Measurements from ENCODE around the gene MATCAP1.

MATCAP1 gene

GRCh38 chr16:67206838-67207248 lies 23.1 kb upstream of the MATCAP1 start:
- peaks cover 2% of the 10 kb centered on the region; the same call in 1 of the 2 replicates for H3K27me3 ChIP-seq (ENCODE audit: control insufficient read depth, low read length)
- TF ChIP-seq CTCF (IDR thresholded peaks at IDR 0.05; ENCODE audit: low read depth, low read length, poor library complexity, severe bottlenecking) (no peak), EZH2phosphoT487 (IDR thresholded peaks at IDR 0.05; ENCODE audit: borderline replicate concordance, low read length) (no peak)
- no peak overlapping the region for H3K4me3 ChIP-seq (ENCODE audit: low read length)
- no peaks in the 10 kb centered on the region for H4K20me1 ChIP-seq (ENCODE audit: control insufficient read depth, insufficient read depth, low read depth, low read length)
- H3K4me2 ChIP-seq (ENCODE audit: low read length) = no peak overlapping the region
- no peaks in the 10 kb centered on the region for H3K4me1 ChIP-seq (ENCODE audit: control insufficient read depth, low read length)
- no peaks in the 10 kb centered on the region; the same call in 1 of the 2 replicates for H3F3A ChIP-seq (ENCODE audit: control insufficient read depth, insufficient read depth)
- H3K79me2 ChIP-seq (ENCODE audit: control insufficient read depth, low read length) = no peaks in the 10 kb centered on the region
- no peaks in the 10 kb centered on the region for H3K9me2 ChIP-seq (replicated peaks; ENCODE audit: control insufficient read depth, low read length)
- H3K27ac ChIP-seq (ENCODE audit: low read depth, low read length) = no peak overlapping the region
- no peaks in the 10 kb centered on the region for H3K9me3 ChIP-seq (ENCODE audit: control insufficient read depth, insufficient read depth, low read length)
- peaks cover 24% of the 10 kb centered on the region for H3K36me3 ChIP-seq (ENCODE audit: control insufficient read depth, low read length)

DNA sequence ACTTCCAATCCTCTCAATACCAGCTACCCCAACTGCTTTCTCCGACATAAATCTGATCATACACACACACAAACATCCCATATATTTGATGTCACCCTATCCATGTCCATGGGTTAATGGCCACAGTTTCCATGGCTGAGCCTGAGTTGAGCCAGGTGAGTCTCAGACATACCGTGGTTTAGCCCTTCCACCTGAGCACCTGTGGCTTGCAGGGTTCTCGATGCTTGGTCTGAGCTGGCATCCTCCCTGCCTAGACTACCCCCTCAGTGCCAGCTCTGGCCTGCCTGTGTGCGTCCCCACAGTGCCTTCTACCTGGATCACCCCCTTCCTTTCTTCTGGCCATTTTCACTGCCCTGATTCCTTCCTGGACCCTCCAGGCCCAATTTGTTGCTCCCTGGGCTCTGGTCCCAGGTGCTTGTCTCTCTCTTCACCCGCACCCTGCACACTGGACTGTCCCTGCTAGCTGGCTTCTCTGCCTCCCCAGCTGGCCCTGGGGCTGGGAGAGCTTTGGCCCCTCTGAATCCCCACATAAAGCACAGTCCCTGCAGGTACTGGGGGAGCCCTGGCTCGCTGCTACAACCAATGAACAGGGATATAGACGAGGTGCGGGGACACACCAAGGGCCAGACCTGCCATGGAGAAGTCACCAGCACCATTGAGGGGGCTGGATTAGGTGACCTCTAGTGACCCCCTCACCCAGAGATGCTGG lies 22.5 kb upstream of the MATCAP1 start:
- H3K79me2 ChIP-seq (ENCODE audit: control insufficient read depth, low read length) = no peaks in the 10 kb centered on the region
- no peaks in the 10 kb centered on the region for H3K27me3 ChIP-seq (ENCODE audit: control insufficient read depth, low read length)
- no peak overlapping the region for H3K4me3 ChIP-seq (ENCODE audit: low read length)
- peaks cover 27% of the 10 kb centered on the region for H3K36me3 ChIP-seq (ENCODE audit: control insufficient read depth, low read length)
- H4K20me1 ChIP-seq (ENCODE audit: control insufficient read depth, insufficient read depth, low read depth, low read length) = no peaks in the 10 kb centered on the region
- no peaks in the 10 kb centered on the region for H3K9me2 ChIP-seq (replicated peaks; ENCODE audit: control insufficient read depth, low read length)
- H3K4me1 ChIP-seq (ENCODE audit: control insufficient read depth, low read length) = no peaks in the 10 kb centered on the region
- no peak overlapping the region for H3K27ac ChIP-seq (ENCODE audit: low read depth, low read length)
- no peaks in the 10 kb centered on the region; the same call in 1 of the 2 replicates for H3F3A ChIP-seq (ENCODE audit: control insufficient read depth, insufficient read depth)
- TF ChIP-seq CTCF (IDR thresholded peaks at IDR 0.05; ENCODE audit: low read depth, low read length, poor library complexity, severe bottlenecking) = no peak
- no peaks in the 10 kb centered on the region for H3K9me3 ChIP-seq (ENCODE audit: control insufficient read depth, insufficient read depth, low read length)
- H3K4me2 ChIP-seq (ENCODE audit: low read length) = no peak overlapping the region

DNA sequence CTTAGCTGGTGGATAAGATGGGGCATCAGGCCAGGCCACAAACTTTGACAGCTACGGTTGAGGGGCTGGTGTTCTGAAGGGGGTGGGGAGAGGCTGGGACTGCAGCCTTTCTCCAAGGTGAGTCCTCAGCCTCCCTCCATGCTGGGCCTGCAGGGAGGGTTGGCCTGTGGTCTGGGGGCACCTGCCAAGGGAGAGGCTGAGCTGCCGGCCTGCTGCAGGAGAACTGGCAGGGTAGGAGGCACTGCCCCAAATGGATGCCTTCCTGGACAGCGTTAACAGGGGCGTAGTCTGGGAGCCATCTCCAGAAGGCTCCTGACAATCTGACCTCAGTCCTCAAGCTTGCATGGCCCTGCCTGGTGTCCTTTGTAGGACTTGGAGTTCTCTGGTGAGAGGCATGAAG lies 20.3 kb upstream of the MATCAP1 start:
- Histone ChIP-seq H4K20me1 (ENCODE audit: control insufficient read depth, insufficient read depth, low read depth, low read length) (no peaks in the 10 kb centered on the region), H3K9me3 (ENCODE audit: control insufficient read depth, insufficient read depth, low read length) (no peaks in the 10 kb centered on the region), H3F3A (ENCODE audit: control insufficient read depth, insufficient read depth) (no peaks in the 10 kb centered on the region; the same call in 1 of the 2 replicates), H3K27ac (ENCODE audit: low read depth, low read length) (no peak overlapping the region), H3K36me3 (ENCODE audit: control insufficient read depth, low read length) (peaks cover 42% of the 10 kb centered on the region), H3K4me1 (ENCODE audit: control insufficient read depth, low read length) (no peaks in the 10 kb centered on the region), H3K9me2 (replicated peaks; ENCODE audit: control insufficient read depth, low read length) (no peaks in the 10 kb centered on the region), H3K27me3 (ENCODE audit: control insufficient read depth, low read length) (no peaks in the 10 kb centered on the region), H3K4me3 (ENCODE audit: low read length) (no peak overlapping the region), H3K4me2 (ENCODE audit: low read length) (no peak overlapping the region), H3K79me2 (ENCODE audit: control insufficient read depth, low read length) (no peaks in the 10 kb centered on the region)
- no peak for TF ChIP-seq CTCF (IDR thresholded peaks at IDR 0.05; ENCODE audit: low read depth, low read length, poor library complexity, severe bottlenecking)
- TF ChIP-seq EZH2phosphoT487 (IDR thresholded peaks at IDR 0.05; ENCODE audit: borderline replicate concordance, low read length) = no peak
